HG03139 (cell line): ENCODE data around the gene GRIK3.
"Not testable (repeated sequence)": the region's sequence is repeated elsewhere in the genome, so short reads cannot be mapped to it uniquely, and the experiment has no call there.

Experiments
- ATAC-seq: cut with Tn5 transposase; IDR thresholded peaks from one replicate; pipeline ENCODE4 v1.9.1; 2021; ENCODE audit not compliant: unreplicated experiment

The GRIK3 gene

DNA sequence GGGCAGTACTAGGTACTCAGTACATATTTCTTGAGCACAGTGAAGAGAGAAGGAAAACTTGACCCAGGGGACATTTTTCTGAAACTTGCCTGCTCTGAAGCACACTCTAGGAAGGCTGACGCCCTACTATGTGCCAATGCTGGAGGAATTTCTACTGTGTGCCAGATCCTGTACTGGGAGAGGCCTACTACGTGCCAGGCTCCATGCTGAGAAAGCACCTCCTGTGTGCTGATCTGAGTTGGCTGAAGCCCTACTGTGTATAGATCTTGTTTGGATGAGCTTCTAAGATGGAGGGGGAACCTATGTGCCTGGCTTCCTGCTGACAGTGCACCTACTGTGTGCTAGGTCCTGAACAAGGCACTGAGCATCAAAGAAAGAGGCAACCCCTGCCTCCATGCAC, 86.2 kb downstream of the GRIK3 start:
- ATAC-seq = no peak

GRCh38 chr1:36947384-36947783, 86.9 kb downstream of the GRIK3 start:
- ATAC-seq = no peak

DNA sequence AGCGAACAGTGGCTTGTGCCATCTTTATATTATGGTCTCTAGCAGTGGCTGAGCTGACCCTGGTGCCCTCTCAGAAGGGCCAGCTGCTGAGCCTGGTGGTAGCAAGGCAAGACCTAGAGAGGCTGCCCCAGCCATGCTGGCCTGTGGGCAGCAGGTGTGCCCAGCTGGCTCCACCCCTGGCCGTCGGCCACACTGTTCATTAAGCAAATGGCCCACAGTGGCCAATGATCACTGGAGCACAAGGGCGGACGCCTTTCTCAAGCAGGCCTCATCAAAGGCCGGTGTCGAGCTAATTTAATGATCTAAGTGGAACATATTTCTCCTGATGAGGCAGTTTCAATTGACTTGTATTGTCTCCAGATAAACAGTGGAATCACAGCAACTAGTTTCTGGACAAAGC, 89.4 kb downstream of the GRIK3 start:
- ATAC-seq = no peak

DNA sequence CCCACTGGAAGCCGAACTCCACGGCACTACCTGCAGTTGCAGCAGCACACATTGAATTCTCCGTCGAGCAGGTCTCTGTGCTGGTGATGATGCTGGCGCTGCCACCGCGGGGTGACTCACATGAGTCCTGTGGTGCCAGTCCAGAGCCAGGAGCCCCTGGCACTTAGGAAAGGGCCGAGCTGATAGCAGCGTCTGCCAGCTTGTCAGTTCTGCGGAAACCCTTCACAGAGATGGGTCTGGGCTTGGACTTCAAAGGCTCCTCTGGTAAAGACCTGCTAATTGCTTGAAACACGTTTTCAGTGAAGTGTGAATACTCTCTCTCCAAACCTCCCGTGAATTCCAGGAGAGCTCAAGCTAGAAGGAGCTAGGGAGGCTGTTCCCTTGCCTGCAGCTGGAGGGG, 92.2 kb downstream of the GRIK3 start:
- no peak for ATAC-seq

DNA sequence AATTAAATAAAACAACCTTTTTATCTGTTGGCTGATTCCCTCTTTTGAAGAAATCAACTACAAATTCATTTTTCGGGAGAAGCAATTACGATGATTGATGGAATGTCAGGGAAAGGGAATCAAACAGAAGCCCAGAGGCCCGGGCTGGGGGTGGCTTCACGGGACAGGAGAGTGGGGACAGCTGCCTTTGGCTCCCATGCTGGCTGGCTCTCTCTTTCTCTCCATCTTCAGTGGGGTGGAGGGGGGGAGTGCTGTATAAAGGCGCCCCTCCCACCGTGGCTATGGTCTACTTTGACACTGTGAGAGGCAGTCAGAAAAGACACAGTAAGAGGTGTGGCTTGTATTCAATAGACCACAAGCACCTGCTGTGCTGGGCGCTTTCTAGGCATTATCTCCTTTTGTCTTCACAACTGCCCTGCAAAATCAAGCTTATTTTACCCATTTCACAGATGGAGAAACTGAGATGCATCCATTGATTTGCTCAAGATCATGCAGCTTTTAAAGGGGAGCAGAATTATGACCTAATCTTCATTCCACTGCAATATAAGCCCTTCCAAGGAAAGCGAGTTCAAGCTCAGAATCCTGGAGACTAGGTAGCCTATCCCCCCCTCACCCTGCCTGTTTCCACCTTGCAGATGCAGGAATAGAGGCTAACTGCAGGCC, 92.9 kb downstream of the GRIK3 start:
- no peak for ATAC-seq

- no peak for ATAC-seq
These were observed 95.5 kb downstream of the GRIK3 start for GRCh38 chr1:36938819-36939218.

DNA sequence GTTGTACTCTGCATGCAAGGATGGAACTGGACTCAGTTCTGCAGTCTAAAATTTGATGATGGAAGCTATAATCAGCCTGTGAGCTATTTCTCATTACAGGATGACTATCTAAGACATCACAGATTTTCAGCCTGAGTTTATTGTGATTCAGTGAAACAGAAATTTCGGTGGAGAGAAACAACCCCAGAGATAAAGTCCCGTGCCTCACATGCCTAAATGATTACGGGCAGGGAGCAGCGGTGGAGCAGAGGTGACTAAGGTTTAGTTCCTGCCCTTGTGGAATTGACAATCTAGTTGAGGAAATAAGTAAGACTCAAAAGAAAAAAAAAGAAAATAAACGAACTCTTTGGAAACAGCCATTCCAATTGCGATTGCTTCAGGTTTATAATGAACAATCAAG, 96.9 kb downstream of the GRIK3 start:
- no peak for ATAC-seq

- no peak for ATAC-seq
These were observed 100.3 kb downstream of the GRIK3 start for GRCh38 chr1:36934061-36934460.

DNA sequence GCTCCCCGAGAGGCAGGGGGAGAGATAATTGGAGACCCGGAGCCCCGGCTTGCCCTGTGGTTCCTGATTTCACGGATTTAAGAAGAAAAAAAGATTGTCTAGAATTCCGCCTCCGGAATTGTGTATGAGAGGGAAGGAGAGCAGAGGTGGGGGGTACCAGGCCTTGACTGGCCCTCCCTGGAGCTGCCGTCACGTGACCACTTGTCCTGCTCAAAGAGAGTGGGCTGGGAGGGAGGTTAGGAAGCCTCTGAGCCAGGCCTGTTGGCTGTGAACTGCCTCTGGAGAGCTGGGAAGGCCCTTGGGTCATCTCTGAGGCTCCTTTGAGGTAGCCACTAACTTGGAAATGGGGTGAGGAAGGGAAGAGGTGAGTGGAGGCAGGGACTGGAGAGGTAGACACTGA, 106.5 kb downstream of the GRIK3 start:
- ATAC-seq = no peak

- no peak for ATAC-seq
These were observed 109.1 kb downstream of the GRIK3 start for GRCh38 chr1:36925251-36925650.

DNA sequence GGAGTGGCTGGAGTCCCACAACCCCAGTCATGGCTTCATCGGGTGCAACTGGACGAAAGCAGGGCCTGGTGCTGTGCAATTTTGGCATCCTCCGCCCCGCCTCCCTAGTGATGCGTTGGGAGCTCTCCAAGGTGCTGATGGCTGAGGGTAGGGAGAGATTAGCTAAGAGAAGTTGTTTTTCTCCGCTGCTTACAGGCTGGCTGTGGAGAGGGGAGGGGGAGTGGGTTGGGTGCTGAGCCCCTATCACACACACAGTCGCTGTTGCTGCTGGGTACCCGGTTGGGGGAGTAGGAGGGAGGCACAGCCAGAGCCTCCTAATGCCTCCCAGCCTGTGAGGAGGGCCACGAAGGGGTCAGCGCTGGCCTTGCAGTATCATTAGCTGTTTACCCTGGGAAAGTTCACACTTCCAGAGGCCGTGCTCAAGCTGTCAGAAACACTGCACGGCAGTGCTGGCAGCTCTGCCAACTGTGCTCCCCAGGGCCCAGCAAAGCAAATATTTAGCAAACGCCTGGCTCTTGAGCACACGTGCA, 110.0 kb downstream of the GRIK3 start:
- no peak for ATAC-seq

DNA sequence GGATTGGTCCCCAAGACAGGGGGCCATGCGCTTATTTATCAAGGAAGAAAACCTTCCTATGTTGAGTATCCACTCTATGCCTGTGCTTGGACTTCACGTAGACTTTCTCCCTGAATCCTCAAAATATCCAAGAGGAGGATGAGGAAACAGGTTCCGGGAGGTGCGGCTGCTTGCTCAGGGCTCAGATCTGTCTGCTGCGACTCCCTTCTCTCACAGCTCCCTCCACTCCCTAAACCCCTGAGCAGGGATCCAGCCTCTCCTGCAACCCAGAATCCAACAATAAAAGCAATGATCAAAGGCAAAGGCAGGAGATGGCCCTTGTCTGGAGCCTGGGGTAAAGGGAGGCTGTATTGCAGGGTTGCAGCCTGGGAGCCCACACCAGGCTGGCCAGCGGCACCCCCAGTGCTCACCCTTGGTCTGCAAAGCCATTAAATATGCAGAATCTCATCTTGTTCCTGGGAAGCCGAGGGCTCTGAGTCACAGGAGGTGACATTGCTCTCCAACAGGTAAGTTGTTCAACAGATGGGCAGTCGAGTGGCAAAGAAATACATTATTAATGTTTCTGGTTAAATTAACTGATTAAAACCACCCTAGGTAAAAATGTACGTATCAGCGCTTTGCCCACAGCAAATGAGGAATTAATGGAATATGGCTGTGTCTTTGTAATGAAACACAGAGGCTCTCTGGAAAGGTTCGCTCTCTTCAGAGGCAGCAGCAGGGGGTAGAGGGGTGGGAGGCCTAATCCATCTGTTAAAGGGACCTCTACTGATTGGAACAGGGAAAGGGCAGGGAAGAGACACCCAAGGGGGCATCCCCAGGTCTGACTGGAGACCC, 111.5 kb downstream of the GRIK3 start:
- no peak for ATAC-seq

DNA sequence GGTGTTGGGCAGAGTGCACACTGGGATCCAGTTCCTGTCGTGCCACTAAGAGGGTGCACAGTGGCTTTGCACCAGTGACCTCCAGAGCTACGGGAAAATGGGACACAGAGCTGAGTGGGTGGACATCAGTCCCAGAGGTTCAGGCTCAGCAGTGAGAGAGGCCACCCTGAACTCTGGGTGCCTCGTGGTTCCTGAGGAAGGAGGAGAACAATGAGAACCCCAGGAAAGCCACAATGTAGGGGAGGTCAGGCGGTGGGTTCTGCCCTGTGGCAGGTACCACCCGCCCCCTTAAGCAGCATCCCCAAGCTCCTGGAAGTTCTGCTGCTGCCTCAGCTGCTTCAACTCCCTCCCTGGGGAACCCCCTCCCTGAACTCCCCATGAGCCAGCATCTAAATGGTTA, 112.2 kb downstream of the GRIK3 start:
- no peak for ATAC-seq

DNA sequence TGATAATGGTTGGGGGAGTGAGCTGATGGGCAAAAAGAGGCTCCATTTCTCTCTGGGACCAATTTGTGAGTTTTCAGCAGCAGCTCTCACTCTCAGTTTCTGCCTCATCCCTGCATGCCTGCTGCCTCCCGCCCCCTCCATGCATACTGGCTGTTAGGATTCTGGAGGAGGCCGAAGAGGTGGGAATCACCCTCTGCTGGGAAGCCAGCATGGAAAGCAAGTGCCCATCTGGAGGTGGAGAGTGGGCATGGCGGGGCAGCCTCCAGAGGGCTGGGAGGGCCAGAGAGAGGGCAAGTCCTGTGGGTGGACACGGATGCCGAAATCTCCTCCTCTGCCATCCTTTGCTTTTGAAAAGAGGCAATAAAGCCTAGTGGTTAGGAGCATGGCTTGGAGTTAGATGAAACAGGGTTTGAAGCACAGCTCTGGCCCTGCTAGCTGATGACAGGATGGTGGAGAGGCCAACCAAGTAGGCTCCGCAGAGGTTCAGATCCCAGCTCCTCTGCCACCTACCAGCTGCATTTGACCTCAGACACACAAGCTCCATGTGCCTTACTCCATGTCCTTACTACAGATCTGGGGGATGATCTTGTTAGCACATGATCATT, 113.4 kb downstream of the GRIK3 start:
- no peak for ATAC-seq

- no peak for ATAC-seq
These were observed 113.9 kb downstream of the GRIK3 start for GRCh38 chr1:36920371-36920770.

- no peak for ATAC-seq
These were observed 114.7 kb downstream of the GRIK3 start for GRCh38 chr1:36919491-36920145.

GRCh38 chr1:36918604-36919003, 115.7 kb downstream of the GRIK3 start:
- ATAC-seq = no peak

GRCh38 chr1:36916542-36916941, 117.8 kb downstream of the GRIK3 start:
- ATAC-seq = not testable (repeated sequence)

GRCh38 chr1:36913484-36914060, 120.7 kb downstream of the GRIK3 start:
- ATAC-seq = no peak

GRCh38 chr1:36913016-36913415, 121.3 kb downstream of the GRIK3 start:
- ATAC-seq = no peak

GRCh38 chr1:36912365-36912865, 121.9 kb downstream of the GRIK3 start:
- no peak for ATAC-seq
